ENCODE measurements around the gene SH3BGRL3.
A peak's percentile ranks its signal among the peaks of the same experiment; 100 is the strongest.
"Not testable (repeated sequence)": the region's sequence is repeated elsewhere in the genome, so short reads cannot be mapped to it uniquely, and the experiment has no call there.

The SH3BGRL3 gene

GRCh38 chr1:26292735-26293134, 12.8 kb downstream of the SH3BGRL3 start:
- not testable (repeated sequence) for H3K9ac ChIP-seq (ENCODE audit: low read depth, low read length); H3K36me3 ChIP-seq (ENCODE audit: control insufficient read depth, insufficient read depth, low read length); H3K4me3 ChIP-seq (ENCODE audit: low read depth, low read length); H3K27ac ChIP-seq (ENCODE audit: low read depth, low read length); H3K27me3 ChIP-seq (ENCODE audit: control insufficient read depth, insufficient read depth, low read length); H3K9me3 ChIP-seq (ENCODE audit: control insufficient read depth, insufficient read depth, low read length)
- peaks cover 15% of the 10 kb centered on the region; the same call in 1 of the 2 replicates for H3K4me1 ChIP-seq (ENCODE audit: control insufficient read depth, insufficient read depth, low read length)

GRCh38 chr1:26293911-26294463, 14.1 kb downstream of the SH3BGRL3 start:
- Histone ChIP-seq H3K4me1 (ENCODE audit: control insufficient read depth, insufficient read depth, low read length) (peaks cover 15% of the 10 kb centered on the region; the same call in 1 of the 2 replicates), H3K27me3 (ENCODE audit: control insufficient read depth, insufficient read depth, low read length) (no peaks in the 10 kb centered on the region), H3K9me3 (ENCODE audit: control insufficient read depth, insufficient read depth, low read length) (no peaks in the 10 kb centered on the region), H3K27ac (ENCODE audit: low read depth, low read length) (no peak overlapping the region), H3K4me3 (ENCODE audit: low read depth, low read length) (no peak overlapping the region), H3K9ac (ENCODE audit: low read depth, low read length) (no peak overlapping the region), H3K36me3 (ENCODE audit: control insufficient read depth, insufficient read depth, low read length) (no peaks in the 10 kb centered on the region)

GRCh38 chr1:26295194-26296138, 15.6 kb downstream of the SH3BGRL3 start:
- Histone ChIP-seq H3K9me3 (ENCODE audit: control insufficient read depth, insufficient read depth, low read length) (no peaks in the 10 kb centered on the region), H3K36me3 (ENCODE audit: control insufficient read depth, insufficient read depth, low read length) (no peaks in the 10 kb centered on the region), H3K27me3 (ENCODE audit: control insufficient read depth, insufficient read depth, low read length) (no peaks in the 10 kb centered on the region), H3K9ac (ENCODE audit: low read depth, low read length) (no peak overlapping the region), H3K4me3 (ENCODE audit: low read depth, low read length) (no peak overlapping the region), H3K4me1 (ENCODE audit: control insufficient read depth, insufficient read depth, low read length) (peaks cover 10% of the 10 kb centered on the region; the same call in 1 of the 2 replicates), H3K27ac (ENCODE audit: low read depth, low read length) (no peak overlapping the region)

- Histone ChIP-seq H3K4me1 (ENCODE audit: control insufficient read depth, insufficient read depth, low read length) (no peaks in the 10 kb centered on the region), H3K9me3 (ENCODE audit: control insufficient read depth, insufficient read depth, low read length) (no peaks in the 10 kb centered on the region), H3K36me3 (ENCODE audit: control insufficient read depth, insufficient read depth, low read length) (no peaks in the 10 kb centered on the region), H3K4me3 (ENCODE audit: low read depth, low read length) (no peak overlapping the region), H3K27ac (ENCODE audit: low read depth, low read length) (no peak overlapping the region), H3K27me3 (ENCODE audit: control insufficient read depth, insufficient read depth, low read length) (no peaks in the 10 kb centered on the region), H3K9ac (ENCODE audit: low read depth, low read length) (no peak overlapping the region)
Observed at GRCh38 chr1:26296340-26297056, 16.6 kb downstream of the SH3BGRL3 start.

GRCh38 chr1:26297057-26297790, 17.3 kb downstream of the SH3BGRL3 start:
- Histone ChIP-seq H3K27me3 (ENCODE audit: control insufficient read depth, insufficient read depth, low read length) (no peaks in the 10 kb centered on the region), H3K36me3 (ENCODE audit: control insufficient read depth, insufficient read depth, low read length) (no peaks in the 10 kb centered on the region), H3K9me3 (ENCODE audit: control insufficient read depth, insufficient read depth, low read length) (no peaks in the 10 kb centered on the region), H3K4me3 (ENCODE audit: low read depth, low read length) (no peak overlapping the region), H3K4me1 (ENCODE audit: control insufficient read depth, insufficient read depth, low read length) (no peaks in the 10 kb centered on the region), H3K27ac (ENCODE audit: low read depth, low read length) (no peak overlapping the region), H3K9ac (ENCODE audit: low read depth, low read length) (no peak overlapping the region)

- Histone ChIP-seq H3K27me3 (ENCODE audit: control insufficient read depth, insufficient read depth, low read length) (no peaks in the 10 kb centered on the region), H3K9me3 (ENCODE audit: control insufficient read depth, insufficient read depth, low read length) (no peaks in the 10 kb centered on the region), H3K4me3 (ENCODE audit: low read depth, low read length) (no peak overlapping the region), H3K27ac (ENCODE audit: low read depth, low read length) (no peak overlapping the region), H3K9ac (ENCODE audit: low read depth, low read length) (no peak overlapping the region), H3K36me3 (ENCODE audit: control insufficient read depth, insufficient read depth, low read length) (no peaks in the 10 kb centered on the region), H3K4me1 (ENCODE audit: control insufficient read depth, insufficient read depth, low read length) (no peaks in the 10 kb centered on the region)
Observed at GRCh38 chr1:26297791-26298124, 17.9 kb downstream of the SH3BGRL3 start.

GRCh38 chr1:26300578-26301275, 20.8 kb downstream of the SH3BGRL3 start:
- Histone ChIP-seq H3K4me3 (ENCODE audit: low read depth, low read length) (no peak overlapping the region), H3K36me3 (ENCODE audit: control insufficient read depth, insufficient read depth, low read length) (no peaks in the 10 kb centered on the region), H3K27ac (ENCODE audit: low read depth, low read length) (no peak overlapping the region), H3K9ac (ENCODE audit: low read depth, low read length) (no peak overlapping the region), H3K27me3 (ENCODE audit: control insufficient read depth, insufficient read depth, low read length) (no peaks in the 10 kb centered on the region), H3K4me1 (ENCODE audit: control insufficient read depth, insufficient read depth, low read length) (0 out of 2 replicates have a peak, but pooled peaks cover 2% of the 10 kb centered on the region), H3K9me3 (ENCODE audit: control insufficient read depth, insufficient read depth, low read length) (no peaks in the 10 kb centered on the region)

GRCh38 chr1:26302733-26303405, 23.0 kb downstream of the SH3BGRL3 start:
- no peaks in the 10 kb centered on the region for H3K9me3 ChIP-seq (ENCODE audit: control insufficient read depth, insufficient read depth, low read length)
- no peak overlapping the region for H3K4me3 ChIP-seq (ENCODE audit: low read depth, low read length)
- H3K36me3 ChIP-seq (ENCODE audit: control insufficient read depth, insufficient read depth, low read length) = no peaks in the 10 kb centered on the region
- peaks cover 10% of the 10 kb centered on the region for H3K4me1 ChIP-seq (ENCODE audit: control insufficient read depth, insufficient read depth, low read length)
- no peak overlapping the region for H3K27ac ChIP-seq (ENCODE audit: low read depth, low read length)
- no peaks in the 10 kb centered on the region for H3K27me3 ChIP-seq (ENCODE audit: control insufficient read depth, insufficient read depth, low read length)
- no peak overlapping the region for H3K9ac ChIP-seq (ENCODE audit: low read depth, low read length)

GRCh38 chr1:26305667-26306289, 25.9 kb downstream of the SH3BGRL3 start:
- Histone ChIP-seq H3K4me3 (ENCODE audit: low read depth, low read length) (peak overlapping the region; percentile 99), H3K9me3 (ENCODE audit: control insufficient read depth, insufficient read depth, low read length) (no peaks in the 10 kb centered on the region), H3K27me3 (ENCODE audit: control insufficient read depth, insufficient read depth, low read length) (no peaks in the 10 kb centered on the region), H3K9ac (ENCODE audit: low read depth, low read length) (peak overlapping the region; percentile 78), H3K36me3 (ENCODE audit: control insufficient read depth, insufficient read depth, low read length) (no peaks in the 10 kb centered on the region), H3K27ac (ENCODE audit: low read depth, low read length) (peak overlapping the region; percentile 73), H3K4me1 (ENCODE audit: control insufficient read depth, insufficient read depth, low read length) (peaks cover 10% of the 10 kb centered on the region)

Data from HUES48 (cell line).